CD4-positive, alpha-beta T cell treated with Interleukin-4 for 4 hours (primary cell): ENCODE data around the gene OR52E4.

Source experiments
- DNase-seq: peaks from one replicate; pipeline ENCODE4 v3.0.0-alpha.2; 2020

The OR52E4 gene

DNA sequence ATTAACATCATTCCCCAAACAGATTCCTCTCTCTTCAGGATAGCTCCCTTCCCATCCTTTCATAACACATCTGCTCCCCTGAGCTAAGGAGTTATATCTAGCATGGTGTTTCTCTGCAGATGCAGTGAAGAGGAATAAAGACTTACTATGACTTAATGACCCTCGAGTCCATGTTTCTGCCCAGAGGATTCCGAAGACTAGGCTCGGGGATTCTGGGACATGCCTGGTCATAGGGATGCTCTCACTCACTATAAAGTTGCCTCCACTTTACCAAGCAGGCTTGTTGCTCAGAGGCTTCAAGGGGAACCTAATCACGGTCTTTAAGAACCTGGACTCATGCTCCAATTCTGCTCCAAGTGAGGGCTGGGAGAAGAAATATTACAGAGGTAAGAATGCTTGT lies at the start of gene OR52E4:
Gene OR52E4, plus strand, starts transcription at position 301 of the 400 bp plus-strand sequence. CDS start 3,664 bp downstream, outside the sequence.
- DNase-seq: no peak

DNA sequence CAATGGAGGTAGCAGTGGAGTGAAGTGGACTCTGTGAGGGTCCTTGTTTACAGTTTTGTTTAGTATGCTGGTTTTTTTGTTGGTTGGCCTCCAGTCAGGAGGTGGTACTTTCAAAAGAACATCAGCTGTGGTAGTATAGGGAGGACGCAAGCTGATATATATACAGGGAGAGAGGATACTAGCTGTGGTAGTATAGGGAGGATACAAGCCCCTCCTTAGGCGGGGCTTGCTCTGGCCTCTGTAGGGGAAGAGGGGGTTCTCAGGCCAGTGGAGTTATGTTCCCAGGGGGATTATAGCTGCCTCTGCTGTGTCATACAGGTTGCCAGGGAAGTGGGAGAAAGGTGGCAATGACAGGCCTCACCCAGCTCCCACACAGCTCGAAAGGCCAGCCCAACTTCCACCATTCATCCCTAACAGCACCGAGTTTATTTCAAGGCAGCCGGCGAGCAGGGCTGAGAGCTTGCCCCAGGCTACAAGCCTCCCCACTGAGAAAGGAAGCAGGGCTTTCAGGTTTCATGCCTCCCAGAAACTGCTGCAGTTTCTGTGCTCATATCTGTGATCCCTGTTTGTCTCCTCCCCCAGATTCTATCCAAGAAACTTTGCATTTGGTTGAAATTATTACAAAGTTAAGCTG lies 49.1 kb upstream of the OR52E4 start:
- no peak for DNase-seq

DNA sequence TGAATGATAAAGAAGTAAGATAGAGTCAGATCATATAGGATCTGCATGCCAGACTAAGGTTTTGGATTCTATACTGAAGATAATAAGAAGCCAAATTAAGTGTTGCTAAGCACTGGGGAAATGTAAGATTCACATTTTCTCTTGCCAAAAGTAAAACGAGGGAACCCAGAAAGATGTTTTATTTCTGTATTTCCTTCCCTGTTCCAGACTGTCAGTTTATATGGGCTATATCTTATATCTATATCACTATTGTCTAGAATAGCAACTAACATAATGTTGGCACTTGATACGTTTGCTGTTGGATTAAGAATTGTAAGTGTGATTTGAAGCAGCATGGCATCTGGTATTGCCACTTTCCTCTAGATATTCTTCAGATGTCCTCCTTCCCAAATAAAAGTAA lies 47.0 kb upstream of the OR52E4 start:
- no peak for DNase-seq

DNA sequence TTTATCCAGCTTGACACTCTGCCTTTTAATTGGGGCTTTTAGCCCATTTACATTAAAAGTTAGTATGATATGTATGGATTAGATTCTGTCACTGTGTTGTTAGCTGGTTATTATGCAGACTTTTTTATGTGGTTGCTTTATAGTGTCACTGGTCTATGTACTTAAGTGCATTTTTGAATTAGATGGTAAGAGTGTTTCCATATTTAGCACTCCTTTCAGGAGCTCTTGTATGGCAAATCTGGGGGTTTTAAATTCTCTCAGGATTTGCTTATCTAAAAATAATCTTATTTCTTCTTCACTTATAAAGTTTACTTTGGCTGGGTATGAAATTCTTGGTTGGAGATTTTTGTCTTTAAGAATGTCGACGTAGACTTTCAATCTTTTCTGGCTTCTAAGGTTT lies 42.7 kb upstream of the OR52E4 start:
- no peak for DNase-seq

DNA sequence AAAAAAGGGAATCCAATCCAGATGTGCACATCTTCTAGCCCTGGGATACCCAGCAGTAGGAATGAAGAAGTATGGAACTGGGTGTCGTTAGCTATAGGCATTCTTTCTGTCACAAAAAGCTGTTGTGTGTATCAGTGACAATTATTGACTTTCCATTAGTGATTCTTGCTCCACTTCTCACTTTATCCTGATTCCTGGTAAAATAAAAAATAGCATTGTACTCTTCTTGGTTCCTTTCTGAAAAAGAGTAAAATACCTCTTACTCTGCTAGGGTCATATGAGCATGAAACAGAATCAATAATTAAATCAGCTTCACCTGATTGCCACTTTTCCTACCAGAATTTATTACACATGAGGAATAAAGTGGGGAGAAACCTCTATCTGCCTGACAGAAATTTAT lies 38.6 kb upstream of the OR52E4 start, which contains the start of gene OR52E6:
Gene OR52E6, minus strand, starts transcription at position 101 of the 400 bp plus-strand sequence. Its CDS starts 0 bp downstream, at position 101.
- DNase-seq: no peak

DNA sequence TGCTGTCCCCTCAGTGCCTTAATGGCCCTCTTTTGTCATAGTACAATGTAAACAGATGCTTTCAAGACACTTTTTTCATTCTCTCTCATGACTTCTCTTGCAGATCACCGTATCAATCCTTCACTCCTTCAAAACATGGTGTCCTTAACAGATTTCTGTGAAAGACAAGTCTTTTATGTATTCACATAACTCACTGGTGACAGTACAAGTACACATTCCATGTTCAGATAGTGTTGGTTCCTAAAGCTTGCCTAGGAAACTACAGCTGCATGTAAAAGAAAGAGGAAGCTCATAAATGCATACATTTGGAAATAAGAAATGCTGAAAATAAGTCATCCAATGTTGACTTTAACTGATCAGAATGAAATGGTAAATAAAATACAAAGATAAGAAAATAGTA lies 33.7 kb upstream of the OR52E4 start:
- no peak for DNase-seq

DNA sequence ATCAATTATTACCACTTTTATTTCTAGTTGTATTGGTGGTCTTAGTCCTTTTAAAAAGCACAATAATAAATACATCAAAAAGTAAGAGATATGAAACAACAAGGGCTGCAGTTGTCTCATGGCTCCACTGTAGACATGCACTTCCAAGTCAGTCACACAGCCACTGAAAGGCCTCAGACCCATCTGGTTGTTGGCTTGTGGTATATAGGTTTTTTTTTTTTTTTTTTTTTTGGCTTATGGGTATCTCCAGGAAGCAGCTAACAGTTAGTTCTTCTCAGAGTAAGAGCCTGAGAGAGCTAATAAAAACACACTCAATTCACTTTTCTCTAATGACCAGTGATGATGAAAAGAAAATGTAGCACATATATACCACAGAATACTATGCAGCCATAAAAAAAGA lies 32.7 kb upstream of the OR52E4 start:
- DNase-seq: no peak

DNA sequence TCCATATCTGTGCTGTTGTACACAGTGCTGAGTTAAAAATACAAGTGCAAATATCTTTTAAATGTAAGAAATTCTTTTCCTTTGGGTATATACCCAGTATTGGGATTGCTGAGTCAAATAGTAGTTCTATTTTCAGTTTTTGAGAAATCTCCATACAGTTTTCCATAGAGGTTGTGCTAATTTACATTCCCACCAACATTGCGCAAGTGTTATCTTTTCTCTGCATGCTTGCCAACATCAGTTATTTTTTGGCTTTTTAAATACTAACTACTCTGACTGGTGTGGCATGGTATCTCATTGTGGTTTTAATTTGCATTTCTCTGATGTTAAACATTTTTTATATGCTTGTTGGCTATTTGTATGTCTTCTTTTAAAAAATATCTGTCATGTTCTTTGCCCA lies 29.4 kb upstream of the OR52E4 start:
- no peak for DNase-seq

DNA sequence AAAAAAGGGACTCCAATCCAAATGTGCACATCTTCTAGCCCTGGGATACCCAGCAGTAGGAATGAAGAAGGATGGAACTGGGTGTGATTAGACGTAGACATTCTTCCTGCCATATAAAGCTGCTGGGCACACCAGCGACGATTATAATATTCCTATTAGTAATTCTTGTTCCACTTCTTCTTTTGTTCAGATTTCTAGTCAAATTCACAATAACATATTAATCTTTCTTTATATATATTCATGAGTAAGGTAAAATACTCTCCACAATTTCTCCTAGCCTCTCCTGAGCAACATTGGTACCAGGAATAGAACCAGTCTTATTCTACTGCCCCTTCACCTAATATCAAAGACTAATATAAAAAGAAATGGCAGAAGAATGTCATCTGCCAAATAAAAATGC lies 22.8 kb upstream of the OR52E4 start, which contains the start of gene OR52E8:
Gene OR52E8, minus strand, starts transcription at position 101 of the 400 bp plus-strand sequence. Its CDS starts 0 bp downstream, at position 101.
- DNase-seq: no peak

DNA sequence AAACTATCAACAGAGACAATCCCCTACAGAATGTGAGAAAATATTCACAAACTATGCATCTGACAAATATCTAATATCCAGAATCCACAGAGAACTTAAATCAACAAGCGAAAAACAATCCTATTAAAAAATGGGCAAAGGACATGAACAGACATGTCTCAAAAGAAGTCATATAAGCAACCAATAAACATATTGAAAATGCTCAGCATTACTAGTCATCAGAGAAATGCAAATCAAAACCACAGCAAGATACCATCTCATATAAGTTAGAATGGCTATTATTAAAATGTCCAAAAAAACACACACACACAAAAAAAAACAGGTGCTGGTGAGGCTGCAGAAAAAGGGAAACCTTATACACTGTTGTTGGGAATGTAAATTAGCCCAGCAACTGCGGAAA lies 14.6 kb upstream of the OR52E4 start:
- DNase-seq: no peak

DNA sequence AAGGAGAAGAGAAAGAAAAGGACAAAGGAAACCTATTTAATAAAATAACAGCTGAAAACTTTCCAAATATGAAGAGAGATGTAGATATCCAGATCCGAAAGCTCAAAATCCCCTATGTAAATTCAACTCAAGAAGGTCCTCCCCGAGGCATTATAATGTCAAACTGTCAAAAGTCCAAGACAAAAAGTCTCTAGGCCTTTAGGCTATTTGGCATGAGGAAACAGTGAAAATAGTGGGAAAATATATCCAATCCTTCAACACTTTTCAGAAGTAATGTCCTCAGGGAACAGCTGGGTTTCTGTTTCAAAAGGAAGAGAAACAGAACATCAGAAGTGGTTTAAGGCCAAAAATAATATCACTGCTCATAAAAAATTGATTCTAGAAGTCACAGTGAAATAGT lies 1.9 kb upstream of the OR52E4 start:
- DNase-seq: no peak

DNA sequence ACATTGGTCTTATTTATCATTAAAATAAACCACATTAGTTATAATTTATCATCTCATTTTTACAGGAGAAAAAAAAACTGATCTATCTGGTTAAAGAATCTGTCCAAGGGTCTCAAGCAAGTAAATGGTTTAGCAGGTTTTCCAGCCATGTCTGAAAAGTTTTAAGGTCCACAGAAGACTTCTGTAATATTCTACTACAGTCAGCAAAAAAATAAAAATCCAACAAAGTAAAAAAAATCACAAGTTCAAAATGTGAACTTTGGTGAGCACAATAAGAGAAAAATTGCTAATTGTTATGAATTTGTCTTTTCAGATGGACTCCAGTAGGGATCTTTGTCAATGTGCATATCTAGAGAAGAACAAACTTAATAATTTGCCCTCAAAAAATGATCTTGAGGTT lies 1.3 kb downstream of the OR52E4 start:
- no peak for DNase-seq

DNA sequence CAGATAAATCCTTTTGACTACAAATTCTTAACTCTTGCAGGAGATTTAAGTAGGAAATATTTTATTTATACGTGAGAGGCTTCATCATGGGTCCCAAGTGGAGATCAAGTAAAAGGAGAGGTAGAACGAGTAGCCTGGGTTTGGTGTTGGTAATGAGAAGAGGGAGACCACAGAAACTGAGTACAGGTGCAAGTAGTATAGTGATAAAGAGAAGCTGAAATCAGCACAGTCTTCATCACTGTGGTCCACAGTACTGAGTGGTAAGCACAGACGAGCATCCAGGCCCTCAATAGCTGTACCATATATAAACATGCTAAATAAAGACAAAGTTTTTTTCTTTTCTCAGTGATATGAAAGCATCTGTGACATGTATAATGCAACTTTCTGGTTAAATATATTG lies 6.7 kb downstream of the OR52E4 start:
- DNase-seq: no peak

DNA sequence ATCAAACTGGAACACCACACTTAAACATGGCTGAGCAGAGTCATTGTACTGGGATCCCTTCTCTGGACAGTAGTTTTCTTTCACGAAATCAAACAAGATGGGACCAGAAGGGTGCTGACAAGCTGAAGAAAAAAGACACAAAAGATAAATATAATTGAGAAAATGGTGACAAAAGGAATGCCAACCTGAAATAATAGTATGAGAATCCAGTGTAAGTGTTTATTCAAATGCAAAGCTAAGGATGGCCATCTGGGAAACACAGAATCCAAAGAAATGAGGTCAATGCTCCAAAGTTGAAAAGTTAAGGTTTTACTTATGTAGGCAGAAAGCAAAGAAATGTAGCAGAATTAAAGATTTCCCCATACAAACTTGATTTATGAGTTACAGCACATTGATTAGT lies 7.2 kb downstream of the OR52E4 start:
- no peak for DNase-seq

DNA sequence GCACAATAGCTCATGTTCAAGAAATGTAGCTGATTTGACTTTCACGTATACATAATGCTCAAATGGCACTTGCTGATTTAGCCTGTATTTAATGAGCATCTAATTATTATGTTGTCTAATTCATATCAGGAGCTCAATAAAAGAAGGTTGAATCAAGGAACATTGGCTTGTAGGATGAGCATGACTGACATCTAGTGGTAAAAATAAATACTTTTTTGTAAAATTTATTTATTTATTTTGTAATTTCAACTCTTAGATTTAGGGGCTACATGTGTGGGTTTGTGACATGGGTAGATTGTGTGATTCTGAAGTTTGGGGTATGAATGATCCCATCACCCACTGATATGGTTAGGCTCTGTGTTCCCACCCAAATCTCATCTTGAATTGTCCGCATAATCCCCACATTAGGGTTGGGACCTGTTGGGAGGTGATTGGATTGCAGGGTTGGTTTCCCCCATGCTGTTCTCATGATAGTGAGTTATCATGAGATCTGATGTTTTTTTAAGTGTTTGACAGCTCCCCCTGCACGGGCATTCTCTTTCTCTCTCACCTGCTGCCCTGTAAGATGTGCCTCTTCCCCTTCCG lies 10.9 kb downstream of the OR52E4 start:
- DNase-seq: no peak

DNA sequence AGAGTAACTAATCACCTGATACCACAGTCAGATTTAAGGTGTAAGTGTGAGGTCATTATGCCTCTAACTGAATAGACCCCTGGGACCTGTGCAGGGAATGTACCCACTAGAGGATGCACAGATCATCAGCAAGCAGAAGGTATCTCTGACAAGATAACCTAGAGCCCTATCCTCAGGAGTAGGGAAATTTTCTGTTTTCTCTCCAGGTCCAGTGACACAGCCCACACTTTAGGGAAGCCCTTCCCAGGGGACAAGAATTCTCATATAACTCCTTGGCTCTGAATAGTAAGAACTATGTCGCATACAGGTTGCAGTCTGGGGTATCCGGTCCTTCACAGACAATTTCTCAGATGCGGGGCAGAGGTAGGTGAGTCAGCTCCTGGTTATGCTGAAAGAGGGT lies 12.5 kb downstream of the OR52E4 start, which contains the start of gene OR52E5:
Gene OR52E5, plus strand, starts transcription at position 301 of the 400 bp plus-strand sequence. CDS start 7,569 bp downstream, outside the sequence.
- no peak for DNase-seq

DNA sequence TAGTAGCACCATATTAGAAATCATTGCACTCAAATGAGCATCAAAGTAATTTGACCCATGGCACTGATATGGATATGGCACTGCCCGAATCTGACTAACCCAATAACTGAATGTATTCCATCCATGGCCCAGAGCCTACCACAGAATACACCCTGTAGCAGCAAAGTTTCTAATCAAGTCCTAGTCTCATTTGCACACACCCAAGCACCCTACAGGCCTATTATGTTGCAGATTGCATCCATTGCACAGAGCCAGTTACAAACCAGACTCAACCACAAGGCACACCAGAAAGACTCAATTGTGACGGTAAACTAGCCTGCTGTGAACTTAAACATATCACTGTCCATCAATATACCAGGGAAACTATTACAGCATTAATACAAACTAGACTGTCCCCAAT lies 19.1 kb downstream of the OR52E4 start:
- no peak for DNase-seq

DNA sequence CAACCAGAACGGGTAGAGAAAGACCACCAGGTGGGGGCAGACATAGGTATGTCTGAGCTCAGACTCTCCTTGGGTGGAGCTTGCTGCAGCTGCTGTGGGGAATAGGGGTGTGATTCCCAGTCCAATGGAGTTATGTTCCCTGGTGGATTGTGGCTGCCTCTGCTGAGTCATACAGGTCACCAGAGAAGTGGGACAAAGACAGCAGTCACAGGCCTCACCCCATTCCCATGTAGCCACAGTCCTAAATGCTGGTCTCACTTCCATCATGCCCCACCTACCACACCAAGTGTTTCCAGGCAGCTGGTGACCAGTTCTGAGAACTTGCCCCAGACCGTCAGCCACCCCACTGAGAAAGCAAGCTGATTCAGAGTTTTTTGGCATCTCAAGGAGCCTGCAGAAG lies 30.1 kb downstream of the OR52E4 start:
- DNase-seq: no peak

DNA sequence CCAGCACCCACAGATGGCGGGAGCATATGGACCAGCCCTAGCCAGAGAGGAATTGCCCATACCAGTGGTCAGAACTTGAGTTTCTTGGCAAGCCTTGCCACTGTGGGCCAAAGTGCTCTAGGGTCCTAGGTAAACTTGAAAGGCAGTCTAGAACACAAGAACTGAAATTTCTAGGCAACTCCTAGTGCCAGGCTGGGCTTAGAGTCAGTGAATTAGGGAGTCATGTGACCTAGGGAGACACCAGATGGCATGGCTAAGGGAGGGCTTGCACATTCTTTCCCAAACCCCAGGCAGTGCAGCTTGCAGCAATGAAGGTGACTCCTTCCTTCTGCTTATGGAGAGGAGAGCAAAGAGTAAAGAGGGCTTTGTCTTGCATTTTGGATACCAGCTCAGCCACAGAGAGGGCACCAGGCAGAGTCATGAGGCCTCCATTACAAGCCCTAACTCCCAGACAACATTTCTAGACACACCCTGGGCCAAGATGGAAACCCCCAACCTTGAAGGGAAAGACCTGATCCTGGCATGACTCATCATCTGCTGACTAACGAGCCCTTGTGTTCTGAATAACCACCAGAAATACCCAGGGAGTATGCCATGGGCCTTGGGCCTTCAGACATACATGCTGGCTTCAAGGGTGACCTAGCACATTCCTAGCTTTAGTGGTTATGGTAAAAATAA lies 42.5 kb downstream of the OR52E4 start:
- DNase-seq: no peak

DNA sequence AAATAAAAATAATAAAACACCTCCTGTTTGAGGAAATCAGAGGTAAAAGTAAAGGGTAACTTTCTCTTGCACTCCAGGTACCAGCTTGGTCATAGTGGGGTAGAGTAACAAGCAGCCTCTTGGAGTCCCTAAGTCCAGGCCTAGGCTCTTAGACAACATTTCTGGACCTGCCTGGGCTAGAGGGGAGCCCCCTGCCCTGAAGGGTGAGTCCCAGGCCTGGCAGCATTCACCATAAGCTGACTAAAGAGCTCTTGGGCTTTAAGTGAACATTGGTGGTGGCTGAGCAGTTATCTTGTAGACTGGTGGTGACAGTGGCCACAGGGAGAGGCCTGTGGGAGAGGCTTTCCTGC lies 43.0 kb downstream of the OR52E4 start:
- DNase-seq: no peak

DNA sequence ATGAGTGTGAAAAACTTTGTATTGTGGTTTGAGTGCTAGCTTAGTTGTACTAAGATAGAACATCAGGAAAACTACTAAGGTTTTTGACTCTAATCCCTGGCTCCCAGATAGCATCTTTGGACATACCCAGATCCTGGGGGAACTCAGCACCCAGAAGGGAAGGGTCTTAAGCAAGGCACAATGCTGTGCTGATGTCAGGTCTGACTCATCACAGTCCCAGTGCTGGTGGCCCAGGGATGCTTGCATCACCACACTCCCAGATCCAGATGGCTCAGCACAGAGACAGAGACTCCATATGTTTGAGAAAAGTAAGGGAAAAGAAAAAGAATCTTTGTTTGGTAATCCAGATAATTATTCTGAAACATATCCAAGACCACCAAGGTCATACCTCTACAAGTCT lies 43.4 kb downstream of the OR52E4 start:
- DNase-seq: no peak

DNA sequence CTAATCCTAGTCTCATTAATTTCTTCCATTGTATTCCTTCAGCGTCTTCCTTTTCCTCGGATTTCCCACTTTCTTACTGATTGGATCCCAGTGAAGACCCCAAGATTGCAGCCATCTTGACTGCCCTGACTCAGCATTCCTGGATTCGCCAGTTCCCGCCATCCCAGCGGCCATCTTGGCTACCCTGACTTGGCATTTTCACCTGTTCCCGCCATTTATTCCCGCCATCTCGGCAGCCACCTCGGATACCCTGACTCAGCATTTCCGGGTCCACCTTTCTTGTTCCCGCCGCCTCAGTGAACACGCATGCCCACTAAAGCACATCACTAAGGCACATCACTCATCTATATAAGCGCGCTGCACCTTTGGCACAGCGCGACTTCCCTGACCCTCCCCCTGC lies 47.8 kb downstream of the OR52E4 start:
- no peak for DNase-seq

DNA sequence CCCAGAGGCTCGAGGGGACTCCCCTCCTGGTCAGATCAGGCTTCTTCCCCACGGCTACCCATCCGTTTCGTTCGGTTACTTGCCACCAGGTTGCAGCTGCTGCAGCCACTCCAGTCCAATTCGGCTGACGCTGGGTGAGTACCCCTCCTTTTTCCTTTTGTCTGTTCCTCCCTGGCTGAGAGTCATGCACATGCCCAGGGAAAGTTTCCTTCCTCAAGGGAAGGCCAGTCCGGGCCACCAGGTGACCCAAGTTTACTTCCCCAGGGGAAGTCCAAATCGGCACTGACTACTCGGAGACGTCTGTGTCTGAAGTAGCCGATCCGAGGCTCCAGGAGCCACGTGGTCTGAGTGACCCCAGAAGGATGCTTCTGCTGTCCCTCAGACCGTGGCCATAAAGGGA lies 48.4 kb downstream of the OR52E4 start:
- no peak for DNase-seq
